Measurements from ENCODE around the gene NINJ1.

The NINJ1 gene

DNA sequence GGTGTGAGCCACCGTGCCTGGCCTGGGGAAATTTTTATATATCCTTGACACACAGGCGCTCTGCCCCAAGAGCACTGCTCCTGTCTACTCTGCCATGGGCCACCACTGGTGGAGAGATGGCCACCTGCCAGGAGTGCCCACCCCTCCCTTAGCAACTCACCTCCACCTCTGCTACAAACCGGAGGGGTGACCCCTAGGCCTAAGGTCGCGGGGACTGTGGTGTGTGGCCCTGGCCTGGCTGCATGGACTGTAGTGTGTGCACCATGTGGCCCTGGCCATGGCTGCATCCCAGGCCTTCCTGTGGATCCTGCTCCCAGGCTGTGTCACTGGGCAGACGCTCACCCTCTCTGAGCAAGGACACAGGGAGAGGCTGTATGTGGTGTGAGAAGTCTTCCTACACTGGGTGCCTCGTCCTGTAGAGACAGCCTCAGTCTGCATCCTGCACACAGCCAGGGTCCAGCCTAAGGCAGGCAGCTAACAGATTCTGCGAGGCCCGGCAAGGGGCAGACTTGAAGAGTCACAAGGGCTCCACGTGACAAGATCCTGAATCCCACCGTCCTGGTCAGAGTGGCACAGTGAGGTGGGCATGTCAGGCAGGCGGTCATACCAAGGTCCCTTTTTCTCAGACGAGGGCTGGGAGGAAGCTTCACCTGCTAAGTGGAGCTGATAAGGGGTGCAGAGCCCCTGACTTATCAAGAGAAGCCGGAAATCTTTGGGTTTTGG is 10.3 kb downstream of the NINJ1 start:
- Histone ChIP-seq H3K4me3 (ENCODE audit: low read length, poor library complexity, severe bottlenecking) (no peak overlapping the region), H3K9me2 (replicated peaks; ENCODE audit: low read depth, low read length) (no peaks in the 10 kb centered on the region), H3K4me2 (ENCODE audit: low read depth, low read length, poor library complexity, severe bottlenecking) (no peak overlapping the region), H3K9ac (ENCODE audit: low read depth, low read length, poor library complexity, severe bottlenecking) (no peak overlapping the region), H2AFZ (ENCODE audit: low read length) (no peak overlapping the region), H3K36me3 (ENCODE audit: insufficient read depth, low read length) (no peaks in the 10 kb centered on the region), H3F3A (ENCODE audit: low read depth) (no peaks in the 10 kb centered on the region), H3K79me2 (ENCODE audit: insufficient read depth, low read length) (no peaks in the 10 kb centered on the region), H3K4me1 (ENCODE audit: insufficient read depth, low read length, poor library complexity, severe bottlenecking) (no peaks in the 10 kb centered on the region), H3K9me3 (ENCODE audit: insufficient read depth, low read depth, low read length) (no peaks in the 10 kb centered on the region), H4K20me1 (ENCODE audit: insufficient read depth, low read length, poor library complexity, severe bottlenecking) (no peaks in the 10 kb centered on the region), H3K27me3 (ENCODE audit: insufficient read depth, low read length, poor library complexity, severe bottlenecking) (no peaks in the 10 kb centered on the region)
- TF ChIP-seq, protein P1, sequence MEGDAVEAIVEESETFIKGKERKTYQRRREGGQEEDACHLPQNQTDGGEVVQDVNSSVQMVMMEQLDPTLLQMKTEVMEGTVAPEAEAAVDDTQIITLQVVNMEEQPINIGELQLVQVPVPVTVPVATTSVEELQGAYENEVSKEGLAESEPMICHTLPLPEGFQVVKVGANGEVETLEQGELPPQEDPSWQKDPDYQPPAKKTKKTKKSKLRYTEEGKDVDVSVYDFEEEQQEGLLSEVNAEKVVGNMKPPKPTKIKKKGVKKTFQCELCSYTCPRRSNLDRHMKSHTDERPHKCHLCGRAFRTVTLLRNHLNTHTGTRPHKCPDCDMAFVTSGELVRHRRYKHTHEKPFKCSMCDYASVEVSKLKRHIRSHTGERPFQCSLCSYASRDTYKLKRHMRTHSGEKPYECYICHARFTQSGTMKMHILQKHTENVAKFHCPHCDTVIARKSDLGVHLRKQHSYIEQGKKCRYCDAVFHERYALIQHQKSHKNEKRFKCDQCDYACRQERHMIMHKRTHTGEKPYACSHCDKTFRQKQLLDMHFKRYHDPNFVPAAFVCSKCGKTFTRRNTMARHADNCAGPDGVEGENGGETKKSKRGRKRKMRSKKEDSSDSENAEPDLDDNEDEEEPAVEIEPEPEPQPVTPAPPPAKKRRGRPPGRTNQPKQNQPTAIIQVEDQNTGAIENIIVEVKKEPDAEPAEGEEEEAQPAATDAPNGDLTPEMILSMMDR (conservative IDR thresholded peaks at IDR 0.05; ENCODE audit: low read length): no peak
- TF ChIP-seq EZH2phosphoT487 (IDR thresholded peaks at IDR 0.05; ENCODE audit: borderline replicate concordance): no peak

DNA sequence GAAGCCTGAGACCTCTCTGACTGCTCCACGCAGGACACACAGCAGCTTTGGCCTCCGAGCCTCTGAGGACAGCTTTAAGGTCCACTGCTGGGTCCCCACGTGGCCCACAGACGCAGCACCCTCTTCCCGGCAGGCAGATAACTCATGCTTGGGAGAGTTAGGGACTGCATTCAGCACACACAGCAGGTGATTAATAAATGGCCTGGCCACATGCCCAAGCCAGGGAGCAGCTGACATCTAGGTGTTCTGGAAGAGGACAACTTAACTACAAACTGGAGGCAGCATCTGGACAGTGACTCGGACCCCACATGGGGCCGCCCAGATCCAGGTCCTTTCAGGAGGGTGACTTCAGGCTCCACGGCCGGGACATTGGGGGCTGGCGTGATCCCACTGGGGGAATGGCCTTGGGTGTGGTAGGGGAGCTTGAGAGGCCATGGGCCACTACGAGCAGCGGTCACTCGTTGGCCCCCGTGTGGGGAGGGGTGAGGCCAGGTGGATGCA is 11.3 kb downstream of the NINJ1 start:
- no peak overlapping the region for H3K4me2 ChIP-seq (ENCODE audit: low read depth, low read length, poor library complexity, severe bottlenecking)
- no peaks in the 10 kb centered on the region for H3K9me2 ChIP-seq (replicated peaks; ENCODE audit: low read depth, low read length)
- no peaks in the 10 kb centered on the region for H3K36me3 ChIP-seq (ENCODE audit: insufficient read depth, low read length)
- no peak overlapping the region for H3K9ac ChIP-seq (ENCODE audit: low read depth, low read length, poor library complexity, severe bottlenecking)
- no peaks in the 10 kb centered on the region for H3F3A ChIP-seq (ENCODE audit: low read depth)
- H4K20me1 ChIP-seq (ENCODE audit: insufficient read depth, low read length, poor library complexity, severe bottlenecking): no peaks in the 10 kb centered on the region
- no peak overlapping the region for H3K4me3 ChIP-seq (ENCODE audit: low read length, poor library complexity, severe bottlenecking)
- no peaks in the 10 kb centered on the region for H3K4me1 ChIP-seq (ENCODE audit: insufficient read depth, low read length, poor library complexity, severe bottlenecking)
- H3K9me3 ChIP-seq (ENCODE audit: insufficient read depth, low read depth, low read length): no peaks in the 10 kb centered on the region
- no peaks in the 10 kb centered on the region for H3K79me2 ChIP-seq (ENCODE audit: insufficient read depth, low read length)
- TF ChIP-seq, protein P1 (conservative IDR thresholded peaks at IDR 0.05; ENCODE audit: low read length): no peak
- no peak for TF ChIP-seq EZH2phosphoT487 (IDR thresholded peaks at IDR 0.05; ENCODE audit: borderline replicate concordance)
- H3K27me3 ChIP-seq (ENCODE audit: insufficient read depth, low read length, poor library complexity, severe bottlenecking): no peaks in the 10 kb centered on the region
- no peak overlapping the region for H2AFZ ChIP-seq (ENCODE audit: low read length)

DNA sequence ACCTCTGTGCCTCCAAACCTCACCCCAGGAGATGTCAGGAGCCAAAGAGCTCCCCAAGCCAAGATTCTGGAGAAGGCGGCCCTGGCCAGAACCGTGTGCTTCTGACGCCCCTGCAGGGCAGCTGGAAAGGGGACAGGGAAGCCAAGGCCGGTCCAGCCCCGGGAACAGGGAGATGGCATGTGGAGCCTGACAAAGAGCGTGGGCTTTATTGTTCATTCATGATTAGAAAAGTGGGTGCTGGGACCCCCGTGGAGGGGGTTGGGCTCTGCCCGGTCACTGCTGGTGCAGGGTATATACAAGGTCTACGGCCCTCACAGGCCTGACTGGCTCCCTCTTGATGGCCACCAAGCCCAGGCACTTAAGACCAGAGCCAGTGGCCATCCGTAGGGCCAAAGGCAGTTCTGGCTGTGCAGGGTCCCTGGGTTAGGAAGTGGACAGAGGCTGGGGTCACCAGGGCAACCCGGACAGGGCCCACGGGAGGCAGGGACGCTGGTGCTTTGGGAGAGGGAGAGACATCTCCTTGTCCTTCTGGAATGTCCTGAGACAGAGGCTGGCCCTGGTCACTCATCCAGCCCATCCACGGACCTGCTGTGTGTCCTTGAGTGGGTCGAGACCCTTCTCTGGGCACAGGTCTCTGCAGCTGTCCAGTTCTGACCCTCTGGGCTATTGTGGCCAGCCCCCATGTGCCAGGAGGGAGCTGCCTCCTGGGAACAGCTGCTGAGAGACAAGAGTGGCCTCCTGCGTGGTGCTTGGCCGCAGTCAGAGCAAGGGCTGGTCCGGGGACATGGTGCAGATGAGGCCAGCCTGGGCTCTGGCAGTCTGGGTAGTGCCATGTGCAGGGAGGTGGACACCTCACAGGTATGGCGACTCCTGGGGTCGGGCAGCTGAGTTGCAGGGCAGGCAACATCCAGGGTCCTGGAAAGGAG is 12.5 kb downstream of the NINJ1 start:
- H3K4me1 ChIP-seq (ENCODE audit: insufficient read depth, low read length, poor library complexity, severe bottlenecking): no peaks in the 10 kb centered on the region
- no peaks in the 10 kb centered on the region for H3K27me3 ChIP-seq (ENCODE audit: insufficient read depth, low read length, poor library complexity, severe bottlenecking)
- H3K9ac ChIP-seq (ENCODE audit: low read depth, low read length, poor library complexity, severe bottlenecking): no peak overlapping the region

More for the DNA sequence above, 12.5 kb downstream of the NINJ1 start:
- Histone ChIP-seq H3F3A (ENCODE audit: low read depth) (no peaks in the 10 kb centered on the region), H3K36me3 (ENCODE audit: insufficient read depth, low read length) (no peaks in the 10 kb centered on the region), H4K20me1 (ENCODE audit: insufficient read depth, low read length, poor library complexity, severe bottlenecking) (no peaks in the 10 kb centered on the region), H3K9me2 (replicated peaks; ENCODE audit: low read depth, low read length) (no peaks in the 10 kb centered on the region), H3K79me2 (ENCODE audit: insufficient read depth, low read length) (no peaks in the 10 kb centered on the region), H2AFZ (ENCODE audit: low read length) (no peak overlapping the region), H3K4me3 (ENCODE audit: low read length, poor library complexity, severe bottlenecking) (no peak overlapping the region), H3K9me3 (ENCODE audit: insufficient read depth, low read depth, low read length) (no peaks in the 10 kb centered on the region), H3K4me2 (ENCODE audit: low read depth, low read length, poor library complexity, severe bottlenecking) (no peak overlapping the region)
- TF ChIP-seq, protein P1 (conservative IDR thresholded peaks at IDR 0.05; ENCODE audit: low read length): no peak
- no peak for TF ChIP-seq EZH2phosphoT487 (IDR thresholded peaks at IDR 0.05; ENCODE audit: borderline replicate concordance)

All from Loucy (cell line).